GM19397 (cell line): ENCODE data around the gene AGTPBP1.

Experiments used
- ATAC-seq: cut with Tn5 transposase; IDR thresholded peaks from one replicate; pipeline ENCODE4 v1.9.1; 2021; ENCODE audit warnings: mild to moderate bottlenecking, moderate library complexity; ENCODE audit not compliant: unreplicated experiment

The AGTPBP1 gene

DNA sequence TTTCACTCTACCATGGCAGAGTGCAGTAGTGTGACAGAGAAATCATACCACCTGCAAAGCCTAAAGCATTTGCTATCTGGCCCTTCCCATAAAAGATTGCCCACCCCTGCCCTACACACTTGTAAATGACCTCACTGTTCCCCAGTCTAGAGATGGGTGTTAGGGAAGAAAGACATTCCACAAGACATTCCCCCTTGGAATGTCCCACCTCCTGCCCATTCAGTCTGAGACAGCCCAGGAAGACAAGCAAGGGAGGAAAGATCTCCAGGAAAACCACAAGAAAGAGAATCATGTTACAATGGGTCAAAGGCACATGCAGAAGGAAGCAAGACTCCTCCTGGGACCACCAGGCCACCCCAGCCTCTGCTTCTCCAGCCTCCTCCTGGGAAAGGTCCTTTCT lies 230.0 kb downstream of the AGTPBP1 start:
- ATAC-seq = no peak

DNA sequence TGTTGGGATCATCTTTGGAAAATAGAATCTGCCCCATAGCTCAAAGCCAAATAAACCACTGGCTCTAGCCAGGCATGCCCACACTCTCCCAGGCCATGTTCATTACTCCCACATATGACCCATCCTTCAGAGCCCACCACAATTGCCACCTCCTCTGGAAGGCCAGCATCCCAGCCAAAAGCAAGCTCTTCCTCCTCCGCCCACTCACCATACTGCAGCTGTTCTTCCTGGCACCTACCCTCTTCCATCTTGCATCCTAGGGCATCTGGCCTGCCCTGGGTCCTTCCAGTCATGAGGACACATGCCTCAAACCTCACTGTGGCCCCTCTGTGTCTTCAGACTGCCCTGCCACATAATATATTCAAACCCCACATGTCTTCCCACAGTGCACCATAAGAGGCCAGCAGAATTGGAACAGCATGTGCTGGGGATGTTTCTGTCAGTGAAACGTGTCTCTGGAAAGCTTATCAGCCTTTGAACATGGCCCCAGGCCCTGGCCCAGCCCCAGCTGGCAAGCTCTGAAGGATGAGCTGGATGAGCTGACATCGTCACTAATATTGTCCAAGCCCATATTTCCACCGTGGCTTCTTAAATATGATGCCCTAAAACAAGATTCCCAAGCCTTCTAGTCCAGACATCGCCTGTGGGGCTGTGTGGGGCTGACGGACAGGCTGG lies 230.8 kb downstream of the AGTPBP1 start:
- no peak for ATAC-seq

DNA sequence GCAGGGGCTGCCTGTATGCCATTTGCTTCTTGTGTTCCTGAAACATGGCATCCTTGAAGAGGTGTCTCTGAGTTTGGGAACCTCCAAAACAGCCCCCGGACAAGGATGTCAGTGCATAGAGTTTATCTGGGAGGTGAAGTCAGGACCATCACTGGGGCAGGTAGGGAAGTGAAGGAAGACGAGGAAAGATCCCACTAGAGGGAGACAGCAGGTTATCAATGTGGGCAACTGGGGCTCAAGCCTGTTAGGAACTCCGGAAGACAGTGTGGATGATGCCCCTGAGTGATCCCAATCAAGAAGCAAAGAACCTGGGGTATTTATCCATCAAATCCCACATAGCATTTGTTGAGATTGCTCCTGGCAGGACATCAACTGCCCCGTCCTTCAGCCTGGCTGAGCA lies 233.1 kb downstream of the AGTPBP1 start:
- no peak for ATAC-seq

- no peak for ATAC-seq
Observed at GRCh38 chr9:85505612-85506011, 236.1 kb downstream of the AGTPBP1 start.

DNA sequence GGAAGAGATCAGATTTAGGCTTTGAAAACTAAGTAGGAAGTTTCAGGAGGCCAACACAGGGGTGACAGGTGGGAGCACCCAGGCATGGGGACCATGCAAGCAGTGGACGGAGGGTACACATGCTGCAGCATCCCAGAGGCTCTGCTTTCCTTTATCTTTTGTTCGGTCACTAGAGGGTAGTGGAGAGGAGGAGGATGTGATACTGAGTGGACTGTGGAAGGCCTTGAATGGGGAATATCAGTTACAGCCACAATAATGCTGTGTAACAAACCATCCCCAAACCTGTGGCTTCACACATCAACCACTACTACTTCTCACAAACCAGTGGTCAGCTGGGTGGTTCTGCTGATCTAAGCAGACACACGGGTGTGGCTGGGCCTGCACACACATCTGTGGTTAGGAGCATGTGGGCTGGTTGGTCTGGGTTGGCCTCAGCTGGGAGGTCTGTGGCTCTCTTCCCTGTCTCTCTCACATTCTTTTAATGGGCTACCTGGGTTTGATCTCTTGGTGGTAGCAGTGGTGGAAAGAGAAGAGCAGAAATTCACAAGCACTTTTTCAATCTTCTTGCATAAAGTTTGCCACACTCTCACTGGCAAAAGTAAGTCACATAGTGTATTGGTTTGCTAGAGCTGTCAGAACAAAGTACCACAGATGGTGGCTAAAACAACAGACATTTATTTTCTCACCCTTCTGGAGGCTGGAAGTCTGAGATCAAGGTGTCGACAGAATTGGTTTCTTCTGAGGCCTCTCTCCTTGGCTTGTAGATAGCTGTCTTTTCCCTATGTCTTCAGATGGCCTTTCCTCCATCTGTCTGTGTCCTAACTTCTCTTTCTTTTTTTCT lies 238.7 kb downstream of the AGTPBP1 start:
- no peak for ATAC-seq

GRCh38 chr9:85501882-85502281 lies 239.9 kb downstream of the AGTPBP1 start:
- ATAC-seq = no peak

DNA sequence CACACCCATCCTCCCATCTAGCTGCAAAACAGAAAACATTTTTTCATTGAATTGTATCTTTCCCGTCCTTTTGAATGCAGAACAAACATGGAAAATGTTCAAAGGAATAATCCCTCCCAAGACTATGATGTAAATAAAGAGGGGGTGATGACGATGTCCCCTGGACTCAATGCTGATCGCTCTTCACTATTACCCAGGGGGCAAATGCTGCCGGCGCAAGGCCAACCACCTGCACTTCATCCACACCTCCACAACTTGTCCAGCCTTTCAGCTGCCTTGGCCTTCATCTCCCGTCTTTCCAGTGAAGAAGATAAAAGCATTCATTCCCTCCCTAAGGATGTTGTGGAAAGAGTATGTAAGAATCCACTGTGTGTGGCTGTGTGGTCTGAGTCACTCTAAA lies 240.3 kb downstream of the AGTPBP1 start:
- no peak for ATAC-seq
